OCI-LY1 (cell line): ENCODE data around the gene SDK1.

Experiments used
- EZH2 ChIP-seq: fragments of 200-600 bp; sonication (generic), shearing (Covaris generic); IDR thresholded peaks from 2 replicates; pipeline ENCODE4 v1.8.0; 2017; ENCODE audit warnings: borderline replicate concordance, mixed run types, mild to moderate bottlenecking, antibody characterized with exemption, low read length, moderate library complexity, mixed read lengths
- TF ChIP-seq, protein P1 (sequence below): fragments of 200-600 bp; sonication (generic), shearing (Covaris generic); IDR thresholded peaks from 2 replicates; pipeline ENCODE4 v1.5.1; 2017; ENCODE audit warnings: mild to moderate bottlenecking, antibody characterized with exemption, low read length, moderate library complexity, mixed read lengths

- TF ChIP-seq, protein P1, sequence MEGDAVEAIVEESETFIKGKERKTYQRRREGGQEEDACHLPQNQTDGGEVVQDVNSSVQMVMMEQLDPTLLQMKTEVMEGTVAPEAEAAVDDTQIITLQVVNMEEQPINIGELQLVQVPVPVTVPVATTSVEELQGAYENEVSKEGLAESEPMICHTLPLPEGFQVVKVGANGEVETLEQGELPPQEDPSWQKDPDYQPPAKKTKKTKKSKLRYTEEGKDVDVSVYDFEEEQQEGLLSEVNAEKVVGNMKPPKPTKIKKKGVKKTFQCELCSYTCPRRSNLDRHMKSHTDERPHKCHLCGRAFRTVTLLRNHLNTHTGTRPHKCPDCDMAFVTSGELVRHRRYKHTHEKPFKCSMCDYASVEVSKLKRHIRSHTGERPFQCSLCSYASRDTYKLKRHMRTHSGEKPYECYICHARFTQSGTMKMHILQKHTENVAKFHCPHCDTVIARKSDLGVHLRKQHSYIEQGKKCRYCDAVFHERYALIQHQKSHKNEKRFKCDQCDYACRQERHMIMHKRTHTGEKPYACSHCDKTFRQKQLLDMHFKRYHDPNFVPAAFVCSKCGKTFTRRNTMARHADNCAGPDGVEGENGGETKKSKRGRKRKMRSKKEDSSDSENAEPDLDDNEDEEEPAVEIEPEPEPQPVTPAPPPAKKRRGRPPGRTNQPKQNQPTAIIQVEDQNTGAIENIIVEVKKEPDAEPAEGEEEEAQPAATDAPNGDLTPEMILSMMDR: no peak
- TF ChIP-seq EZH2: no peak
Observed at GRCh38 chr7:3585826-3586225, 284.8 kb downstream of the SDK1 start.
